Fibroblast of the aortic adventitia (primary cell): ENCODE results near the gene BCR. TPM values are rescaled to one million over a fixed set of nuclear protein-coding genes. Genes with fewer than 3 reads are reported as not detected.

ENCODE experiments used
- DNase-seq: peaks from one replicate; pipeline ENCODE4 v3.0.0-alpha.2; 2010; ENCODE audit warnings: low read depth
- H3K4me3 ChIP-seq: 2 replicates; pipeline ENCODE4 v1.5.1; 2011; ENCODE audit warnings: low read depth, mild to moderate bottlenecking, control low read depth, low read length, moderate library complexity
- CTCF ChIP-seq: IDR thresholded peaks from 2 replicates; pipeline ENCODE4 v1.5.1; 2011; ENCODE audit warnings: mild to moderate bottlenecking, low read length, control low read depth, inconsistent platforms; ENCODE audit not compliant: insufficient read depth
- total RNA-seq: library from RNA; depleted of rRNA; stranded (reverse); fragments of >200 nt; gene quantifications from 2 replicates; pipeline ENCODE4 v1.2.3, GENCODE V29; 2012; ENCODE audit warnings: low replicate concordance

Gene BCR
- total RNA-seq, 1 donor = 37.3 TPM

GRCh38 chr22:23199159-23199558 lies 18.9 kb downstream of the BCR start:
- TF ChIP-seq CTCF = no peak
- no peak for DNase-seq
- no peak overlapping the region for H3K4me3 ChIP-seq

DNA sequence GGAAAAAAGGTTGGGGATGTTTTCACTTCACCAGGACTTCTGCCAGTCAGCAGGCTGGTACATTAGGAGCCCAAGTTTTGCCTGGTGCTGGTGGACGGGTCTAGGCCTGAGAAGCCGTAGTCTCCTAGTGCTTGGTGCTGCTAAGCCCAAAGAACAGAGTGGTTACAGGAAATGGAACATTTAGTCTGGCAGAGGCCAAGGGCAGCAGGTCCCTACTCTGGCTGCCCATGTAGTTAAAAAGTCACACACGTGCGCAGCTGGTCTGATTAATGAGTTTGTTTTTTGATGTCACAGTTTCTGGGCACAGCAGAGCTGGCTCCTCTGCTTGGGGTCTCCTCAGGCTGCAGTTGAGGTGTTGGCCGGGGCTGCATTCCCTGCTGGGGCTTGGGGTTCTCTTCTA lies 20.6 kb downstream of the BCR start:
- H3K4me3 ChIP-seq = no peak overlapping the region
- no peak for DNase-seq
- no peak for TF ChIP-seq CTCF

DNA sequence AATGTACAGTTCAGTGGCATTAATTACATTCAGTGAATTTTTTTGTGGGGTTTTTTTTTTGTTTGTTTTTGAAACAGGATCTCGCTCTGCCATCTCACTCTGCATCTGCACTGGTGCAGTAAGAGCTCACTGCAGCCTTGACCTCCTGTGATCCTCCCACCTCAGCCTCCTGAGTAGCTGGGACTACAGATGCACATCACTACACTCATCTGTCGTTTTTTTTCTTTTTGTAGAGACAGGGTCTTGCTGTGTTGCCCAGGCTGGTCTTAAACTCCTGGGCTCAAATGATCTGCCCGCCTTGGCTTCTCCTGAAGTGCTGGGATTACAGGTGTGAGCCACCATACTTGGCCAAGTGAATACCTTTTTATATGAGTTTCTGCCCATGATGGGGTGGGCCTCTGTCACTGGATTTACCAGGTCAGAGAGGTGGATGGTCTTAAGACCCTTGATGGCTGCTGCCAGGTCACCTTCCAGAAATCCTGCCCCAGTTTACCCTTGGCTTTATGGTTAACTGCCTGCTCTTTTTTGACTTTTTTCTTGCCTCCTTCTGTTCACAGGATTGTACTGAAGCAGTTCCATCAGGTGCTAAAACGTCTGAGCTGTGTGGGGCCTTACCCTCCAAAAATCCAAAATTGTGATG lies 22.6 kb downstream of the BCR start:
- TF ChIP-seq CTCF = no peak
- DNase-seq = no peak
- no peak overlapping the region for H3K4me3 ChIP-seq

DNA sequence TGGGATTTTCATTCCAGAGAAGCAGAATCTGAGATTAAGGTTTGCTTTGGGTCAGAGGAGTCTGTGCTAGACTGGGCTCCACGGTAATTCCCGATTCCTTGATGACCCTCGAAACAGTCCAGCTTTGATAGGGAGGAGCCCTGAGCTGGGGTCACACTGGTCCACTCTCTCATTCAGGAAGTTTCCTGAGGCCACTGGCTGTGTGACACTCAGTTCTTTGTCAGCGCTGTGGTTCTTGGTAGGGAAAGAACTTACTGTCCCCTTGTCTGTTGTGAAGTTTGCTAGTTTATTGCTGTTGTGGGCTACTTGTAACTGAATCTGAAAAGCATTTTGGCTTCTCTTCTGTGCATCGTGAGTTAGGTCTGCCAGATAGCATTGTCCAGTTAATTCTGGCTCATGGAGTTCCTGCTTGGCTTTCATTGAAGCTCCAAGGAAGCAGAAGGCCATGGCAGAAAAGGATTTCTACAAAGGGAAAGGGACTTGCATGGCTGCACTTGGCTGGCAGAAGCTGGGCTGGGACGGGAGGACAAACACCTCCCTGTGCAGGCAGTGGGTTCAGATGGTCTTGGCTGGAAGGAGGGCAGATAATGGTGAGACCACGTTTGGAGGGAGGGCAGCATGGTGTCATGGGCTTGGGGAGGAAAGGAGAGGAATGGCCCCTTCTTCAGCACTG lies 23.3 kb downstream of the BCR start:
- no peak for TF ChIP-seq CTCF
- no peak for DNase-seq
- no peak overlapping the region for H3K4me3 ChIP-seq

DNA sequence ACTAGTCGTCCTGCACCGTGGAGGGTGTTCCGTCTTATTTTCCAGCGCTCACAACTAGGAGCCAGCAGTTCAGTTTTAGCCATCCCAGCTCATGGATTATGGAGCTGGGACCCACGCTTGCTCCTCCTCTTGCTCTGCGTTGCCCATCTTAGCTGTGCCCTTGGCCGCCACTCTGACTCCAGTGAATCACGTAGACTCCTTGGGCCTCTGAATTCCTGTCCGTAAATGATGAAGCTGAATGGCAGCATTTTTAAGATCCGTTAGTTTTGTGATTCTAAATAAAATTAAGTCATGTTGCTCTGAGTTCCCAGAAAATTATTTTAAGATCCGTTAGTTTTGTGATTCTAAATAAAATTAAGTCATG lies 23.8 kb downstream of the BCR start:
- DNase-seq = no peak
- no peak overlapping the region for H3K4me3 ChIP-seq
- no peak for TF ChIP-seq CTCF

GRCh38 chr22:23204541-23205157 lies 24.3 kb downstream of the BCR start:
- TF ChIP-seq CTCF = no peak
- DNase-seq = peak; percentile 50
- no peak overlapping the region for H3K4me3 ChIP-seq
